GM18499 (cell line): ENCODE measurements around the gene TUBGCP3.

ENCODE experiments used
- ATAC-seq: cut with Tn5 transposase; IDR thresholded peaks from one replicate; pipeline ENCODE4 v1.9.1; 2021; ENCODE audit warnings: moderate number of reproducible peaks; ENCODE audit not compliant: insufficient read depth, unreplicated experiment

Gene TUBGCP3

GRCh38 chr13:112618501-112618900 is 30.5 kb upstream of the TUBGCP3 start:
- no peak for ATAC-seq

- ATAC-seq: no peak
Measured at GRCh38 chr13:112617754-112618375, 29.9 kb upstream of the TUBGCP3 start.

- no peak for ATAC-seq
Measured at GRCh38 chr13:112616586-112617362, 28.8 kb upstream of the TUBGCP3 start.

DNA sequence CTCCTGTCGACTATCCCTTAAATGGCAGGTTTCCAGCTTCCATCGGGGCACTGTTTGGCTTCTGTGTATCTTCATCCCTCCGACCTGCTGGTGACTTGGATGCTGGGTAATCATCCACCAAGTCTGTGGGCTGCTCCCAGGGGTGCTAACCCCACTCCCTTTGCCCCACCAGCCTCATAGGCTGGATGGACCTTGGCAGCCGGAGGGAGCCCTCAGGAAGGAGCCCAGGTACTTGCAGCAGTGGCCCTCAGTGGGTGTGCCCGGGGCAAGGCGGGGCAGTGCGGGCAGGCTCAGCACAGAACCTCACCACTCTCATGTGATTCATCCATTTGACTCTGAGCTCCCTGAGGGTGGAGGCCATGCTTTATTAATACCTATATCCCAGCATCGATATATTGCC is 27.4 kb upstream of the TUBGCP3 start:
- ATAC-seq: no peak

DNA sequence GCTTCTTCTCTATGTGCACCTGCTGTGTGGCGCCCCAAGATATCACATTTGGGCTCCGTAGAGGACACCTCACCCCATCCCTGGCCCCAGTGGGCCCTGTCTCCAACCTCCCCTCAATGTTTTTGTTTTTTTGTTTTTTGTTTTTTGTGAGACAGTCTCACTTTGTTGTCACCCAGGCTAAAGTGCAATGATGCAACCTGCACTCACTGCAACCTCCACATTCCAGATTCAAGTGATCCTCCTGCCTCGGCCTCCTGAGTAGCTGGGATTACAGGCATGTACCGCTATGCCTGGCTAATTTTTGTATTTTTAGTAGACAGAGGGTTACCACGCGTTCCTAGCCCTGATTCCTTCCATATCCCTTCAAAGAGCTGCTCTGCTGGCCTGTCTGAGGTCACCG is 26.9 kb upstream of the TUBGCP3 start:
- no peak for ATAC-seq

GRCh38 chr13:112608212-112608611 is 20.3 kb upstream of the TUBGCP3 start:
- no peak for ATAC-seq

GRCh38 chr13:112606109-112607001 is 18.4 kb upstream of the TUBGCP3 start:
- ATAC-seq: peak; percentile 71

GRCh38 chr13:112605531-112605990 is 17.6 kb upstream of the TUBGCP3 start:
- no peak for ATAC-seq

DNA sequence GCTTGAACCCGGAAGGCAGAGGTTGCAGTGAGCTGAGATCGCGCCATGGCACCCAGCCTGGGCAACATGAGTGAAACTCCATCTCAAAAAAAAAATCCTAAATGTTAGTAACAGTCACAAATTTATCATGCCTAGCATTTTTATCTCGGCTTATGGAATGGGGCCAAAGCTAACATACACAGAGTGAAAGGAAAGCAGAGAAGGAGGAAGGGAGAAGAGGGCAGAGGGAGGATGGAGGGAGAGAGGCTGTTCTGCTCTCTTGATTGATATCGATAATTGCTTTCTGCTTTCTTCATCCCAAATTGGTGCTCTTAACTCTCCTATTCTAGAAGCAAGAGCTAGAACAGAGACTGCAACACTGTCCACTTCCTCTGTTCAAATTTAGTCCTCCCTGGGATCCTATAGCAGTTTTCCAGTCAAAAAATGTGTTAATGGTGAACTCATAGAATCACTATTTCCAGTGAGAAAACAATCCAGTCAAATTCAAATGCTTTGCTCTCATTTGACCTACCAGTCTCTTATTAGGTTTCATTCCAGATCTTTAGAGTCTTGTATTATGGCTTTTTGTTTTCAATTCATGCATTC is 15.8 kb upstream of the TUBGCP3 start:
- ATAC-seq: no peak

DNA sequence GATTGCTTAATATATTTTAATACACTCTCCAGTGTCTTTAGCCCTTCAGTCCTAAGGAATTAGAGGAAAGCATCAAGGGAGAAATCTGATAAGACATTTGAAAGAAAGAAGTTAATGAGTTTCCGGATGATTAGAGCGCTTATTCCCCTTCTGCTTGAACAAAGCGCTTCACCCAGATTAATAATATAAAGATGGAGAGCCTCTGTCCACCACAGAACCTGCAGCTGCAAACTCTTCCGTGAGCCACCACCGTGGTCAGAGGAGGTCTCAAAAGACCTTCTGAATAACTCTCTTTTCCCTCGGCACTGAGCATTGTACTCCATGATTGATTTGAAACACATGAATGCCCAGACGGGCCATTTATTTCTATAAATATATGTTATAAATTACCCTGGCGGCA is 14.2 kb upstream of the TUBGCP3 start:
- ATAC-seq: no peak

GRCh38 chr13:112601371-112601770 is 13.4 kb upstream of the TUBGCP3 start:
- no peak for ATAC-seq

GRCh38 chr13:112596235-112596634 is 8.3 kb upstream of the TUBGCP3 start:
- ATAC-seq: no peak

DNA sequence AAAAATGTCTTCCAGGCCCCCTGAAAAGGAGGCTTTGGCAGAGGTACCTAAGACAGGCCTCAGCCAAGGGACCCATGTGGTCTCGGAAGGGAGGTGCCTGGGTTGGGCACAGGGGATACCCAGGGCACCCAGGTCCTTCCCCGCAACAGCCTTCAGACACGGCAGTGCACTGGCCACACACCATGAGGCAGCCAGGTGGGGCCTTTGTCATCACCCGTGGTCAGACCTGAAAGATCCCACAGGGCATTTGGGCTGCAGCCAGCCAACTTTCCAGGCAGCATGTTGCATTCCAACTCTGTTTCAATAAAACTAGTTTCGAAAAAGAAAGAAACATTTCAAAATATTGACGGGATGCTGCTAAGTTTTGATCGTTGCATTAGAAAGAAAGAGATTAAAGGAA is 4.7 kb upstream of the TUBGCP3 start:
- no peak for ATAC-seq

DNA sequence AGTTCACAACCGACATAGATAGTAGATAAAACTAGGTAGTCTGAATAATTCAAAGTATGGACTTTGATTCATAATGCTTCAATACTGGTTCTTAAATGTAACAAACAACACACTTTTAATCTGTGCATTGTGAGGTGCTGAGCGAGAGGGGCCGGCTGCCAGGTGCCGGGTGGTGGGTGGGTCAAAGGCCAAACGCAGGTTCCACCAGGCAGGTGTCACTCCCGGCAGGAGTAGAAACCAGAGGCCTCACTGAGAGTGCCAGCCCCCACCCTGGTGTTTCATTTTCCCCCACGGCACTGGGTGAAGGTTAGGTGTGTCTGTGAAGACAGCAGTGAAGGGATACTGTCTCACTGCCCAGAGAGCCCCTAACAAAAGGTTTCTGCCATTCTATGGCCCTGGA is 4.2 kb upstream of the TUBGCP3 start:
- ATAC-seq: no peak

GRCh38 chr13:112588490-112589297 is 741 bp upstream of the TUBGCP3 start:
- ATAC-seq: no peak

DNA sequence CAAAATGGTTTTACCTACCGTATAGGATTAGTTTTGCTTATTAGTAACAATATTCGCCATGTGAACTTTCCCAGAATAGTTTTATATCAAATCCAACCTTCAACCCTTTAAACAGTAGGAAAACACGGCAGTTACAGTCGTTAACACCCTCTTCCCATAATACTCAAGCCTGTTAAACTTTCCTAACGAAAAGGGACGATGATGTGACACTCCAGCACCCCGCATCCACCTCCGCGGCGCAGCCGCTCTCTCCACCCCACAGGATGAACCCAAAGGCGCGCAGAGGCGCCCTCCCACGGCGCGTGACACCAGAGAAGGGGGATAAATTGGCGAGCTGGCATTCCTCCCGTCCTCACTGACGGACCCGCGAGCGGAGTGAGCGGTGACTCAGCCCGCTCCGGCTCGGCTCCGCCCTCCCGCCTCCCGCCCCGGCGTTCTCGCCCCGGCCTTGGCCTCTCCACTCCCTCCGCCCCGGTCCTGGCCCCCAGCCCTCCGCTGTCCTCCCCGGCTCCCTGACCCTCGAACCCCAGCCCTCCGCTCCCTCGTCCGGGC is 665 bp downstream of the TUBGCP3 start:
- peak; percentile 20 for ATAC-seq

DNA sequence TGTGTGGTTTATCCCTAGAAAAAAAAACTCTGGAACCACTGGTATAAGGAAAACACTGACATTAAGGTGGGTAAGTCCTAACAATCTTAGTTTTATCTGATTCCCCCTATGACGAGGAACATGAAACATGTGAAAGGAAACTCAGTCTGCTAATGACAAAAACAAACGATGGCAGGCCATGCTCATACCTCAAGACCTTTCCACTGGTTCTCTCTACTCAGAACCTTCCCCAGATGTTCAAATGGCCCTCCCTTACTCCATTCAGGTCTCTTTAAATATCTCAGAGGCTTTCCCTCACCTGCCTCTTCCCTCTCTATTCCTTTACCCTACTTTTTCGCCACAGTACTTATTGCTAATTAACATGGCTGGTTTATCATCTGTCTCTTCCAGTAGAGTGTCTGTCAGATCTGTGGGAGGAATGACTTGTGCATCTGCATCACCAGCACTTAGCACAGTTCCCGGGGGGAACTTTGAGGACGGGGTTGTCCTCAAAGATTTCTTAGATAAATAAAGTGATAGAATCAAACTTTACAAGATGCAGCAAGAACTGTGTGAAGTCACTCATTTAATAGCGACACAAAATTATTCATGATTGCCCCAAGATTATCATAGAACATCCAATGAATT is 1.5 kb downstream of the TUBGCP3 start:
- no peak for ATAC-seq

GRCh38 chr13:112583592-112584277 is 4.2 kb downstream of the TUBGCP3 start:
- peak; percentile 41 for ATAC-seq
